Activated B cell treated with CpG ODN at 0.5 μM for 24 hours (primary cell): Measurements from ENCODE around the gene AP3B1. TPM values are rescaled to one million over a fixed set of nuclear protein-coding genes. Genes with fewer than 3 reads are reported as not detected.
A peak's percentile ranks its signal among the peaks of the same experiment; 100 is the strongest.

Source experiments
- ATAC-seq: fragments of 200-7000 bp; cut with Tn5 transposase; one replicate; pipeline ENCODE4 v1.10.0; 2021; ENCODE audit warnings: low read depth, mild to moderate bottlenecking, moderate library complexity
- CTCF ChIA-PET: fragments of 350-600 bp; sonication (Branson Sonifier 250); formaldehyde crosslinking; loops from one replicate; lab custom pipeline; 2021; ENCODE audit warnings: antibody characterized with exemption; lab: Charles Lee
- POLR2A ChIA-PET: fragments of 350-600 bp; sonication (Branson Sonifier 250); formaldehyde crosslinking; loops from one replicate; lab custom pipeline; 2021; ENCODE audit warnings: antibody characterized with exemption; lab: Charles Lee
- DNase-seq: peaks from one replicate; pipeline ENCODE4 v3.0.0; 2022
- H3K27ac Mint-ChIP-seq: one replicate; pipeline ENCODE4 v1.8.0; 2020; ENCODE audit warnings: mixed read lengths
- H3K27me3 Mint-ChIP-seq: one replicate; pipeline ENCODE4 v1.8.0; 2021; ENCODE audit warnings: mixed read lengths
- H3K36me3 Mint-ChIP-seq: one replicate; pipeline ENCODE4 v1.8.0; 2021; ENCODE audit warnings: low read depth, mixed read lengths
- H3K4me1 Mint-ChIP-seq: one replicate; pipeline ENCODE4 v1.8.0; 2021; ENCODE audit warnings: mixed read lengths
- H3K4me3 Mint-ChIP-seq: one replicate; pipeline ENCODE4 v1.8.0; 2020; ENCODE audit warnings: mild to moderate bottlenecking, mixed read lengths
- H3K9me3 Mint-ChIP-seq: one replicate; pipeline ENCODE4 v1.8.0; 2020; ENCODE audit warnings: mixed read lengths
- intact Hi-C: fragments of 100-400 bp; cut with micrococcal nuclease; formaldehyde crosslinking; loops from one replicate; pipeline ENCODE4 v1.15.1; 2024
- total RNA-seq: library from RNA; stranded (reverse); gene quantifications from 2 replicates; pipeline ENCODE4 v1.2.3, GENCODE V29; 2022
- TF ChIP-seq, protein P1 (sequence below): fragments of 200-600 bp; IDR thresholded peaks from one replicate; pipeline ENCODE4 v1.8.0; 2022; ENCODE audit warnings: antibody characterized with exemption, mild to moderate bottlenecking

AP3B1 gene
- total RNA-seq, 1 donor from 2014 or later: 52.9 TPM

DNA sequence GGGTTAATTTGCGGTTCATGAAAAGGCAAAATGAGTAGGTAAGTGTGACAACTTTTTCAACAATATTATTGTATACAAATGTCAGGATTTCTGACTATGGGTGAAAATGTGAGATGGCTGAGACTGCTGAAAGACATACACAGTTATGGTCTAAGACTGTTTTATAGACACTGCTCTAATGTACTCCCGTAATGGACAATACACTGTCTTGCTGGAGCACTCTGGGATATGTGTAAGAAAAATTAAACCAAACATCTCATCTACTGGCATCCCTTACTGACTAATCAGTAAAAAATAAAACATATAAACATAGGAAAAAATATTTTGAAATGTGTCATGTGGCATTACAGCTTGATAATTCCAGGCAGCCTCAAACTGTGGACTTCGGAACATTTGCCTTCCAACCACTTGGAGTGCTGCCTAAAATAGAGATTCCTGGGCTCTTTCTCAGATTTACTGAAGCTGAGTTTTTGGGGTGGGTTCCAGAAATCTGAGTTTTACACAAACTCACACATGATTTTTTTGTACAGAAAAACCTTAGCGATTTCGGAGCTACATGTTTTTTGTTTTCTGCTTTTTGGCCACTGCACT lies 284.5 kb downstream of the AP3B1 start:
- POLR2A ChIA-PET: no interaction called here
- Mint-ChIP-seq H3K4me1 (no peaks in the 10 kb centered on the region), H3K27ac (no peak overlapping the region), H3K27me3 (no peaks in the 10 kb centered on the region), H3K4me3 (no peak overlapping the region), H3K36me3 (peaks cover 28% of the 10 kb centered on the region), H3K9me3 (no peaks in the 10 kb centered on the region)
- TF ChIP-seq, protein P1, sequence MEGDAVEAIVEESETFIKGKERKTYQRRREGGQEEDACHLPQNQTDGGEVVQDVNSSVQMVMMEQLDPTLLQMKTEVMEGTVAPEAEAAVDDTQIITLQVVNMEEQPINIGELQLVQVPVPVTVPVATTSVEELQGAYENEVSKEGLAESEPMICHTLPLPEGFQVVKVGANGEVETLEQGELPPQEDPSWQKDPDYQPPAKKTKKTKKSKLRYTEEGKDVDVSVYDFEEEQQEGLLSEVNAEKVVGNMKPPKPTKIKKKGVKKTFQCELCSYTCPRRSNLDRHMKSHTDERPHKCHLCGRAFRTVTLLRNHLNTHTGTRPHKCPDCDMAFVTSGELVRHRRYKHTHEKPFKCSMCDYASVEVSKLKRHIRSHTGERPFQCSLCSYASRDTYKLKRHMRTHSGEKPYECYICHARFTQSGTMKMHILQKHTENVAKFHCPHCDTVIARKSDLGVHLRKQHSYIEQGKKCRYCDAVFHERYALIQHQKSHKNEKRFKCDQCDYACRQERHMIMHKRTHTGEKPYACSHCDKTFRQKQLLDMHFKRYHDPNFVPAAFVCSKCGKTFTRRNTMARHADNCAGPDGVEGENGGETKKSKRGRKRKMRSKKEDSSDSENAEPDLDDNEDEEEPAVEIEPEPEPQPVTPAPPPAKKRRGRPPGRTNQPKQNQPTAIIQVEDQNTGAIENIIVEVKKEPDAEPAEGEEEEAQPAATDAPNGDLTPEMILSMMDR: no peak
- DNase-seq (no peak), ATAC-seq (no peak)
- intact Hi-C loops: loop anchor here (2.0 kb wide), 4 partner anchors 143 to 865 kb away; no protein-coding TSS in a partner anchor
- CTCF ChIA-PET: interaction anchor here (1.0 to 1.6 kb wide), 3 partner anchors 118 to 450 kb away, joined by 3 to 5 read pairs (median 4); no protein-coding TSS in a partner anchor

GRCh38 chr5:78008356-78008967 lies 286.0 kb downstream of the AP3B1 start:
- H3K4me3 Mint-ChIP-seq: no peak overlapping the region
- ChIA-PET POLR2A (no interaction called here), CTCF (interaction anchor here (1.3 kb wide), 1 partner anchor 448 kb away, joined by 3 read pairs; no protein-coding TSS in a partner anchor)
- no peaks in the 10 kb centered on the region for H3K27me3 Mint-ChIP-seq
- ATAC-seq (no peak), DNase-seq (no peak)
- peaks cover 25% of the 10 kb centered on the region for H3K36me3 Mint-ChIP-seq
- TF ChIP-seq, protein P1: peak; percentile 47
- H3K9me3 Mint-ChIP-seq: no peaks in the 10 kb centered on the region
- H3K27ac Mint-ChIP-seq: no peak overlapping the region
- H3K4me1 Mint-ChIP-seq: no peaks in the 10 kb centered on the region
- intact Hi-C loops: loop anchor here (1.0 to 2.0 kb wide), 7 partner anchors 142 to 864 kb away; partner anchors contain the start of gene TBCA

DNA sequence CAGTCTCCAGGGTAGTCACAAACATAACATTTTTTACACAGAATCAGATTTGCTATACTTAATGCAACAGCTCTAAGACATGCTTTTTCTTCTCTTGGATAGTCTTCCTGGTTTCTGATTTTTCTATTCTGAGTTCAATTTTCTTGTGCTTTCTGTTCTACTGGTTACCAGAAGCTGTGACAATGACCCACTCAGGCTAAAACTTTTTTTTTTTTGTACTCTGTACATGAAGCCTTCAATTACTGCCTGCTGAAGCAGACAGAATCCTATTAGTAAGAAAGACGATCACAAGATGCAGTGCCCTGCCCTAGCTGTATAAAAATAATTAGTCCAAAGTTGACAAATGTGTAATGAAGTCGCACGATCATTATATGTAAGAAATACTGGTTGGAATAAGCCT lies 287.3 kb downstream of the AP3B1 start:
- intact Hi-C loops: no loop called here
- TF ChIP-seq, protein P1: no peak
- ChIA-PET POLR2A (no interaction called here), CTCF (interaction anchor here (0.6 to 1.3 kb wide), 3 partner anchors 377 to 1275 kb away, joined by 3 read pairs; no protein-coding TSS in a partner anchor)
- Mint-ChIP-seq H3K4me3 (no peak overlapping the region), H3K4me1 (no peaks in the 10 kb centered on the region), H3K9me3 (no peaks in the 10 kb centered on the region), H3K36me3 (peaks cover 25% of the 10 kb centered on the region), H3K27me3 (no peaks in the 10 kb centered on the region), H3K27ac (no peak overlapping the region)
- no peak for ATAC-seq
- DNase-seq: no peak

DNA sequence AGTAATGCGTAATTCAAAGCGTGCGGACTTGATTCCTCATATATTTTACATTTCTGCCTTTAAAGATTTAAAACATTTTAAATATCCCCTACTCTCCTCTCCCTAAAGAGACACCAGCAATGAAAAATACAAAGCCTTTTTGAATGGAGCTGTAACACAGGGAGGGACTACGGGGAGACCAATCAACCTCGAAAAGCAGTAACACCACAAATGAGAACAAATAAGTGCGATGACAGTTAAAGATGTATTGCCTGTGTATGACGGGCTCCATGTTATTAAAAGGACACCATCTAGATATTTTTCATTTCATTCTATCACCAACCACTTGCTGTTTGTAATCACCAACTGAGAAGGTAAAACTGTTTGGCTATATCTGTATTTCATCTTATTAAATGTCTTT lies 288.0 kb downstream of the AP3B1 start:
- ChIA-PET POLR2A (no interaction called here), CTCF (no interaction called here)
- TF ChIP-seq, protein P1: no peak
- DNase-seq: no peak
- ATAC-seq: no peak
- Mint-ChIP-seq H3K27ac (no peak overlapping the region), H3K36me3 (peaks cover 29% of the 10 kb centered on the region), H3K4me1 (no peaks in the 10 kb centered on the region), H3K4me3 (no peak overlapping the region), H3K27me3 (no peaks in the 10 kb centered on the region), H3K9me3 (no peaks in the 10 kb centered on the region)
- intact Hi-C loops: no loop called here

- POLR2A ChIA-PET: no interaction called here
- H3K27me3 Mint-ChIP-seq: no peaks in the 10 kb centered on the region
- intact Hi-C loops: no loop called here
- H3K27ac Mint-ChIP-seq: no peak overlapping the region
- ATAC-seq (no peak), DNase-seq (no peak)
- H3K36me3 Mint-ChIP-seq: peaks cover 35% of the 10 kb centered on the region
- H3K4me1 Mint-ChIP-seq: no peaks in the 10 kb centered on the region
- TF ChIP-seq, protein P1: no peak
- H3K9me3 Mint-ChIP-seq: no peaks in the 10 kb centered on the region
- CTCF ChIA-PET: no interaction called here
- H3K4me3 Mint-ChIP-seq: no peak overlapping the region
These were observed 289.3 kb downstream of the AP3B1 start for GRCh38 chr5:78005021-78005785.
